GM12878 (cell line): ENCODE data around the gene SNRPD2. TPM values are rescaled to one million over a fixed set of nuclear protein-coding genes. Genes with fewer than 3 reads are reported as not detected.

Source experiments
- ATAC-seq: fragments of 200-7000 bp; cut with Tn5 transposase; 3 replicates; pipeline ENCODE4 v1.9.1; 2020; ENCODE audit warnings: mild to moderate bottlenecking, moderate library complexity
- BruUV-seq: library from RNA; stranded (reverse); fragments of 400-500 nt; replicated peaks from 2 replicates; lab custom pipeline; 2021; lab: Mats Ljungman, UMichigan
- CTCF ChIA-PET: fragments of 300-600 bp; sonication (Branson Sonifier 250); formaldehyde crosslinking; extraction: SDS; loops from one replicate; lab custom pipeline; 2021; ENCODE audit warnings: inconsistent platforms; lab: Yijun Ruan, JAX
- POLR2A ChIA-PET: fragments of 350-600 bp; formaldehyde crosslinking; extraction: SDS; loops from one replicate; lab custom pipeline; 2021; ENCODE audit warnings: inconsistent platforms; lab: Charles Lee
- RAD21 ChIA-PET: fragments of 300-600 bp; sonication (Branson Sonifier 250); formaldehyde crosslinking; loops from one replicate; lab custom pipeline; 2023; ENCODE audit warnings: antibody characterized with exemption; ENCODE audit not compliant: unreplicated experiment; lab: Charles Lee
- SMC1A ChIA-PET: fragments of 300-600 bp; sonication (Branson Sonifier 250); formaldehyde crosslinking; loops from one replicate; lab custom pipeline; 2023; ENCODE audit not compliant: unreplicated experiment, uncharacterized antibody; lab: Charles Lee
- DNase-seq: peaks from one replicate; pipeline ENCODE4 v3.0.0-alpha.2; 2011; ENCODE audit warnings: low read depth, low spot score
- FAIRE-seq: peaks from 3 replicates; lab custom pipeline; 2011; peaks lifted over from hg19 to GRCh38; lab: Jason Lieb, UNC
- H2AFZ ChIP-seq: 2 replicates; pipeline ENCODE4 v1.6.0; 2011; ENCODE audit warnings: low read depth, low read length, control low read depth; ENCODE audit not compliant: control insufficient read depth
- H3K27ac ChIP-seq: 2 replicates; pipeline ENCODE4 v1.5.1; 2011; ENCODE audit warnings: control low read depth; ENCODE audit not compliant: control insufficient read depth, insufficient read depth
- H3K27me3 ChIP-seq, 2 experiments: replicated peaks in 1 of 2; 2 replicates each; pipeline versions ENCODE4 v1.6.0 to v1.6.1; 2011; ENCODE audit warnings: low read length in 1 of 2; ENCODE audit not compliant: control insufficient read depth in 2 of 2, insufficient read depth in 2 of 2
- H3K36me3 ChIP-seq, 2 experiments: 2 replicates each; pipeline ENCODE4 v1.5.1; 2011; ENCODE audit warnings: low read length in 1 of 2; ENCODE audit not compliant: control insufficient read depth in 2 of 2, insufficient read depth in 2 of 2
- H3K4me1 ChIP-seq: 2 replicates; pipeline ENCODE4 v1.6.1; 2011; ENCODE audit warnings: mild to moderate bottlenecking, low read length, moderate library complexity, mixed read lengths; ENCODE audit not compliant: control insufficient read depth, insufficient read depth
- H3K4me2 ChIP-seq: 2 replicates; pipeline ENCODE4 v1.6.0; 2011; ENCODE audit warnings: control low read depth; ENCODE audit not compliant: control insufficient read depth, insufficient read depth
- H3K4me3 ChIP-seq: fragments of 200-600 bp; sonication (generic); 2 replicates; pipeline ENCODE4 v1.5.1; 2016
- H3K79me2 ChIP-seq: 2 replicates; pipeline ENCODE4 v1.6.0; 2011; ENCODE audit warnings: low read length; ENCODE audit not compliant: control insufficient read depth, insufficient read depth
- H3K9ac ChIP-seq: 2 replicates; pipeline ENCODE4 v1.8.0; 2011; ENCODE audit warnings: low read length, control low read depth, mixed read lengths; ENCODE audit not compliant: control insufficient read depth, insufficient read depth
- H3K9me3 ChIP-seq: replicated peaks from 3 replicates; pipeline ENCODE4 v1.5.1; 2011; ENCODE audit warnings: mild to moderate bottlenecking, low read length; ENCODE audit not compliant: control insufficient read depth, insufficient read depth
- H4K20me1 ChIP-seq: 2 replicates; pipeline ENCODE4 v1.6.0; 2011; ENCODE audit not compliant: control insufficient read depth, insufficient read depth
- BMI1 ChIP-seq: fragments of 450-650 bp; IDR thresholded peaks from 2 replicates; pipeline ENCODE4 v1.6.1; 2016; ENCODE audit warnings: mild to moderate bottlenecking, moderate library complexity, borderline replicate concordance
- ESRRA ChIP-seq: IDR thresholded peaks from 2 replicates; pipeline ENCODE4 v1.6.1; 2012; ENCODE audit warnings: mild to moderate bottlenecking, low read length, improper control_type of control experiment
- GATAD2B ChIP-seq: fragments of 450-650 bp; conservative IDR thresholded peaks from 2 replicates; pipeline ENCODE4 v1.6.1; 2017; ENCODE audit warnings: low read depth, mild to moderate bottlenecking, moderate library complexity
- MTA3 ChIP-seq: IDR thresholded peaks from 2 replicates; pipeline ENCODE4 v1.6.1; 2012; ENCODE audit warnings: low read length, inconsistent platforms, borderline replicate concordance
- MXI1 ChIP-seq: fragments of 150-350 bp; IDR thresholded peaks from 2 replicates; pipeline ENCODE4 v1.6.1; 2011; ENCODE audit warnings: low read depth, mild to moderate bottlenecking, inconsistent platforms, low read length, improper control_type of control experiment
- RUNX3 ChIP-seq: IDR thresholded peaks from 2 replicates; pipeline ENCODE4 v1.6.1; 2012; ENCODE audit warnings: low read length, inconsistent platforms
- SMAD5 ChIP-seq: IDR thresholded peaks from 2 replicates; pipeline ENCODE4 v1.6.1; 2016; ENCODE audit warnings: antibody characterized with exemption, low read depth
- SPI1 ChIP-seq: IDR thresholded peaks from 2 replicates; pipeline ENCODE4 v1.6.1; 2011; ENCODE audit warnings: low read depth, mild to moderate bottlenecking, low read length, moderate library complexity, borderline replicate concordance; ENCODE audit not compliant: insufficient read depth
- TAF1 ChIP-seq: IDR thresholded peaks from 2 replicates; pipeline ENCODE4 v1.6.1; 2011; ENCODE audit warnings: mild to moderate bottlenecking, low read depth, low read length, borderline replicate concordance
- YBX1 ChIP-seq: fragments of 450-650 bp; IDR thresholded peaks from 2 replicates; pipeline ENCODE4 v1.6.1; 2016; ENCODE audit warnings: antibody characterized with exemption
- ZZZ3 ChIP-seq: IDR thresholded peaks from 2 replicates; pipeline ENCODE4 v1.6.1; 2011; ENCODE audit warnings: low read depth; ENCODE audit not compliant: control insufficient read depth, insufficient read length
- WGBS: methylation state at CpG from one replicate; pipeline ENCODE4 v1.1.6; 2016; ENCODE audit warnings: low lambda C conversion rate; ENCODE audit not compliant: insufficient replicate concordance, insufficient coverage; ENCODE audit errors: missing lambda C conversion rate; 5-methylcytosine and 5-hydroxymethylcytosine counted together
- in situ Hi-C: fragments of 300-500 bp; cut with MboI; formaldehyde crosslinking; loops from 9 replicates; pipeline ENCODE4 v1.14.3; 2018; ENCODE audit warnings: mixed read lengths
- intact Hi-C: fragments of 100-400 bp; cut with micrococcal nuclease; formaldehyde crosslinking; loops from one replicate; pipeline ENCODE4 v1.14.2; 2022; ENCODE audit not compliant: unreplicated experiment
- polyA plus RNA-seq, 11 experiments: library from polyadenylated mRNA; depleted of rRNA in 4 of 11; unstranded in 6 of 11; stranded (reverse) in 5 of 11; fragments of >200 nt; fragmentation: Nextera tagmentation in 4 of 11; fragmentation: Illumina TruSeq in 1 of 11; extraction: Ambion mirVana in 4 of 11; extraction: Trizol in 1 of 11; gene quantifications; 1 replicate in 1 of 11; 2 replicates in 10 of 11; pipeline versions ENCODE4 v1.2.1 to v1.2.3, GENCODE V29; 2011 to 2016; ENCODE audit warnings: inconsistent platforms in 2 of 11, missing spikeins in 2 of 11, low read depth in 1 of 11
- total RNA-seq, 4 experiments: library from RNA; depleted of rRNA in 3 of 4; stranded (reverse); fragments of >200 nt in 3 of 4; fragmentation: Illumina TruSeq in 1 of 4; extraction: Trizol in 1 of 4; gene quantifications; 2 replicates each; pipeline versions ENCODE4 v1.2.1 to v1.2.3, GENCODE V29; 2013 to 2021

The SNRPD2 gene
- total and polyA plus RNA-seq, 10 of the 15 experiments (the other 5 are each of a cell fraction or from before 2014, with no cell fraction given): 526 to 3,621 (median 951) TPM

DNA sequence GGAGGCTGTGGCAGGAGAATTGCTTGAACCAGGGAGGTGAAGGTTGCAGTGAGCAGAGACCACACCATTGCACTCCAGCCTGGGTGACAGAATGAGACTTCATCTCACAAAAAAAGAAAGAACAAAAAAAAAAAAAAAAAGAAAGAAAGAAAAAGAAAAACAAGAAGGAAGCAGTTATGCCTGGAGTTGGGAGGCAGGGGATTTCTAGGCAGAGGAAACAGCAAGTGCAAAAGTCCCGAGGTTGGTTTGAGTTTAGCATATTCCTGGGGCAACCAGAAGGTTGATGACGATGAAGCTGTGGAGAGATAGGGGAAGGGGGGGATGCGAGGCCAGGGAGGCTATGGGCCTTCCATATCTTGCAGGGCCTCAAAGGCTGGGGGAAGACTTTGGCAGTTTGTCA is 41.0 kb downstream of the SNRPD2 start:
- RAD21 ChIA-PET: interaction anchor here (1.4 kb wide), 1 partner anchor 17 kb away, joined by 4 read pairs; the partner anchor contains the start of gene GIPR
- WGBS: 6% methylated on average over 3 of the region's 3 CpGs
- POLR2A ChIA-PET: interaction anchor here (0.6 kb wide), 1 partner anchor 124 kb away, joined by 4 read pairs; no protein-coding TSS in a partner anchor
- BruUV-seq: no TSS peak
- no peaks in the 10 kb centered on the region for H4K20me1 ChIP-seq
- no peak overlapping the region for H2AFZ ChIP-seq
- H3K4me1 ChIP-seq: 0 out of 2 replicates have a peak, but pooled peaks cover 7% of the 10 kb centered on the region
- no peaks in the 10 kb centered on the region for H3K36me3 ChIP-seq
- no peak overlapping the region for H3K4me2 ChIP-seq
- no peak overlapping the region for H3K9ac ChIP-seq
- ATAC-seq: no peak
- FAIRE-seq: no peak
- no peak for DNase-seq
- H3K4me3 ChIP-seq: no peak overlapping the region
- in situ Hi-C loops (no loop called here), intact Hi-C loops (no loop called here)
- no peaks in the 10 kb centered on the region for H3K79me2 ChIP-seq
- CTCF ChIA-PET: interaction anchor here (1.0 to 1.2 kb wide), 3 partner anchors 9 to 165 kb away, joined by 3 read pairs; no protein-coding TSS in a partner anchor
- SMC1A ChIA-PET: interaction anchor here (1.1 kb wide), 1 partner anchor 43 kb away, joined by 3 read pairs; no protein-coding TSS in a partner anchor
- no peaks in the 10 kb centered on the region for H3K9me3 ChIP-seq
- no peak overlapping the region for H3K27ac ChIP-seq
- H3K27me3 ChIP-seq: no peaks in the 10 kb centered on the region
- TF ChIP-seq GATAD2B (no peak), RUNX3 (no peak), MXI1 (no peak), SPI1 (no peak), ESRRA (no peak), BMI1 (no peak), YBX1 (no peak), TAF1 (no peak), ZZZ3 (no peak), SMAD5 (no peak), MTA3 (no peak)
